ENCODE measurements around the gene PRPH2.

Gene PRPH2, protein sequence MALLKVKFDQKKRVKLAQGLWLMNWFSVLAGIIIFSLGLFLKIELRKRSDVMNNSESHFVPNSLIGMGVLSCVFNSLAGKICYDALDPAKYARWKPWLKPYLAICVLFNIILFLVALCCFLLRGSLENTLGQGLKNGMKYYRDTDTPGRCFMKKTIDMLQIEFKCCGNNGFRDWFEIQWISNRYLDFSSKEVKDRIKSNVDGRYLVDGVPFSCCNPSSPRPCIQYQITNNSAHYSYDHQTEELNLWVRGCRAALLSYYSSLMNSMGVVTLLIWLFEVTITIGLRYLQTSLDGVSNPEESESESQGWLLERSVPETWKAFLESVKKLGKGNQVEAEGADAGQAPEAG

DNA sequence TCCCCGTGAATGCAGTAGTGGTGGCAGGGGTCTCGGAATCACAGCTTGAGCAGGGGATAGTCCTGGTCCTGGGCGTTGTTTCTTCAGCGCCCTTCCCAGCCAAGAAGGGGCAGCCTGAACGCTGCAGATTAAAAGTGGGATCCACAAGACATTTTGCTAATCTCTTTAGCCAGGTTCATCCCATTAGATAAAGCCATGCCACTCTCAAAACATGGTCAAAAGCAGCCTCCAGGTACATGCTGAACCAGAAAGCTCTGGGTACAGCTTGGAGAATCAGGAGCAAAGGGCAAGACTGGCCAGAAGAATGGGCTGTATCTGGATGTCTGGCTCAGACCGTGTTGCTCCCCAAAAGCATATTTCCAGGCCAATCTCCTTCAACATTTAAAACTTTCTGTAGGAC is at the start of gene PRPH2:
PRPH2 (minus strand) TSS at position 101 of the 400 bp plus-strand sequence. CDS start 263 bp downstream, outside the sequence.
- no peak for TF ChIP-seq ZFX (IDR thresholded peaks at IDR 0.05)
- TF ChIP-seq, protein P1, sequence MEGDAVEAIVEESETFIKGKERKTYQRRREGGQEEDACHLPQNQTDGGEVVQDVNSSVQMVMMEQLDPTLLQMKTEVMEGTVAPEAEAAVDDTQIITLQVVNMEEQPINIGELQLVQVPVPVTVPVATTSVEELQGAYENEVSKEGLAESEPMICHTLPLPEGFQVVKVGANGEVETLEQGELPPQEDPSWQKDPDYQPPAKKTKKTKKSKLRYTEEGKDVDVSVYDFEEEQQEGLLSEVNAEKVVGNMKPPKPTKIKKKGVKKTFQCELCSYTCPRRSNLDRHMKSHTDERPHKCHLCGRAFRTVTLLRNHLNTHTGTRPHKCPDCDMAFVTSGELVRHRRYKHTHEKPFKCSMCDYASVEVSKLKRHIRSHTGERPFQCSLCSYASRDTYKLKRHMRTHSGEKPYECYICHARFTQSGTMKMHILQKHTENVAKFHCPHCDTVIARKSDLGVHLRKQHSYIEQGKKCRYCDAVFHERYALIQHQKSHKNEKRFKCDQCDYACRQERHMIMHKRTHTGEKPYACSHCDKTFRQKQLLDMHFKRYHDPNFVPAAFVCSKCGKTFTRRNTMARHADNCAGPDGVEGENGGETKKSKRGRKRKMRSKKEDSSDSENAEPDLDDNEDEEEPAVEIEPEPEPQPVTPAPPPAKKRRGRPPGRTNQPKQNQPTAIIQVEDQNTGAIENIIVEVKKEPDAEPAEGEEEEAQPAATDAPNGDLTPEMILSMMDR (conservative IDR thresholded peaks at IDR 0.05): no peak
- no peak within 1 kb of the TSS for H3K27ac ChIP-seq

DNA sequence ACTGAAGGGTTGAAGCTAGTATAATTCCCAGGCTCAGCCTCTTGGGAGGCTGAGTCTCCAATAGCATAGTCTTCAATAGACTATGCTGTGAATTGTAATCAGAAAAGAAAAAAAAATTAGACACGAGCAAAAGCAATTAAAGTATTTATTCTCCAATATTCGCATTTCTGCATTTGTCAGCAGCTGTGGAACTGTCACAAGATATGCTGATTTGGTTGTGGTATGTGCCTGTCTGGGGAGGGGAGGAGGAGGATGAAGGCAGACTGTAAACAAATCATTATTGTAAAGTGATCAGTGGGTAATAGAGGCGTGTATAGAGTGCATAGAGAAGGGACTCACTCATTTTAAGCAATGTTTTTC is 49.3 kb upstream of the PRPH2 start:
- TF ChIP-seq, protein P1 (conservative IDR thresholded peaks at IDR 0.05): no peak
- TF ChIP-seq ZFX (IDR thresholded peaks at IDR 0.05): no peak
- H3K27ac ChIP-seq: no peak overlapping the region

DNA sequence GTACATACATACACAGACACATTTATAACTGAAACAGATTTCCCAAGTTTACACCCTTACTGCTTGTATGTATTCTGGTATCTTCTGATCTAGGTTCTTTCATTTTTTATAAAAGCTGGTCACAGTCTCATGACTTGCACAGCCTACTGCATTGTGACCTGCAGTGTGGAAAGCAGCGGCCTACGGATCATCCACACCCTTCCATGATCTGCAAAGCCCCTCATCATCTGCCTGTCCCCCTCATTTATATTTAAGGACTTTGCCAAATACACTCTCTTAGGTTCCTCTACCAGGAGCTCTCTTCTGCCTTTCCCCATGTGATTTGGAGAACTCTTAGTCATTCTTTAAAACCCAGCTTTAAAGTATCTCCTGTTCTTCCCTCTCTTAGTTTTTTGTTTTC is 47.4 kb upstream of the PRPH2 start:
- no peak overlapping the region for H3K27ac ChIP-seq
- TF ChIP-seq, protein P1 (conservative IDR thresholded peaks at IDR 0.05): no peak
- TF ChIP-seq ZFX (IDR thresholded peaks at IDR 0.05): no peak

DNA sequence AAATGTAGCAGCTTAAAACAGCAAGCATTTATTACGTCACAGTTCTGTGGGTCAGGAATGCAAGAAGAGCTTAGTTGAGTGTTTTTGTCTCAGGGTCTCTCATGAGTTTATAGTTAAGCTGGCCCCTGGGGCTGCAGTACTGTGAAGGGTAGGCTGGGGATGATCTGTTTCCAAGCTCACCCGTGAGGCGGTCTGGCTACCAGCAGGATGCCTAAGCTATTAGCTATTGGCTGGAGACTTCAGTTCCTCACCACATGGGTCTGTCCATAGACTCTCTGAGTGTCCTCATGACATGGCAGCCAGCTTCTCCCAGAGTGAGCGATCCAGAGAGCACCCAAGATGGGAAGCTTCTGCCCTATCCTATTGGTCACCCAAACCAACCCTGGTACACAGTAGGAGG is 46.7 kb upstream of the PRPH2 start:
- TF ChIP-seq ZFX (IDR thresholded peaks at IDR 0.05): no peak
- TF ChIP-seq, protein P1 (conservative IDR thresholded peaks at IDR 0.05): no peak
- no peak overlapping the region for H3K27ac ChIP-seq

DNA sequence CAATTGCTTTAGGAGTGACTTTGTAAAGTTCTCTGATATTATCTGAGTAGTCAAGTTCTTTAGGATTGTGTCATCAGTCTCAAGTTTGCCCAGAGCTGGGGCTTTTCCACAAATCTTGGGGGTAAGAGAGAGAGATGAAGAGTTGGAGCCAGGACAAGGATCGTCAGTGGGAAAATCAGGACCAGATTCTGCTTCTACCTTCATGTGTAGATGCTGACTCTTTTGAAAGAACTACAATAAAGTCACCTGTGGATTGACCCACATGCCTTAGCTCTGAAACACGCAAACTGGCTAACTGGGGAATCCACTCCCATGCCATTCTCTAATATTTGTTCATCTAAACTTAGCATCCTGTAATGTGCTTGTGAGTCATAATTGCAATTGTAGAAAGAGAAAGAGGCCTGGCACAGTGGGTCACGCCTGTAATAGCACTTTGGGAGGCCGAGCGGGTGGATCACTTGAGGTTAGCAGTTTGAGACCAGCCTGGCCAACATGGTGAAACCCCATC is 43.8 kb upstream of the PRPH2 start:
- no peak overlapping the region for H3K27ac ChIP-seq
- no peak for TF ChIP-seq ZFX (IDR thresholded peaks at IDR 0.05)
- TF ChIP-seq, protein P1 (conservative IDR thresholded peaks at IDR 0.05): no peak

DNA sequence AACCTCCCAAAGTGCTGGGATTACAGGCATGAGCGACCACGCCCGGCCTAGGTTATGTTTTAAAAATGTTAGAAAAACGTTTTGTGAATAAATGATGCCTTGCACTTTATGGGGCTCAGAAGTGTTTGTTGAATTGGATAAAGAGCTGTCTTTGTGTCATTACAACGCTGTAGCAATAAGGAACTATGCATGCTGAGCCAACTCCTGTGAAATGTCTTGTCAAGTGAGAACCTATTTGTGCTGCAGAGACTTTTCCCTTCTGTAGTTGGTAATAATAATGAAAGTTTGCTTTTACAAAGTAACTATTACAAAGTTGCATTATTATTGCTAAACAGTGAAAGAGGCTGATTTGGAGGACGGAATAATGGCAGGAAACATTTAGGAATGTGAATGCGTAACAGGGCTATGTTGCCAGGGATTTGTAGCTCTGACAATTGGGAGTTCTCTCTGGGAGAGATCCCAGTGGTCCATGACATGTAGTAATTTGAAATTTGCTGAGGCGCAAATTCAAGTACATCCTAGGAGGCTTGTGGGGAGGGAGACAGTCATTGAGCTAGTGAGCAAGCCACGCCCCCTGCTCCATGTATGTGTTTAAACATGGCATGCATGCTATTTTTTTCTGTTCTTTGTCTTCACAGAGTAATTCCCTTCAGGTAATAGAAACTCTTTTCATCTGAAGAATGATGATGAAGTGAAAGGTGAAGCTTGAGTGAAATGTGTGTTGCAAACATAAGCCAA is 42.7 kb upstream of the PRPH2 start:
- TF ChIP-seq, protein P1 (conservative IDR thresholded peaks at IDR 0.05): no peak
- no peak for TF ChIP-seq ZFX (IDR thresholded peaks at IDR 0.05)
- no peak overlapping the region for H3K27ac ChIP-seq

DNA sequence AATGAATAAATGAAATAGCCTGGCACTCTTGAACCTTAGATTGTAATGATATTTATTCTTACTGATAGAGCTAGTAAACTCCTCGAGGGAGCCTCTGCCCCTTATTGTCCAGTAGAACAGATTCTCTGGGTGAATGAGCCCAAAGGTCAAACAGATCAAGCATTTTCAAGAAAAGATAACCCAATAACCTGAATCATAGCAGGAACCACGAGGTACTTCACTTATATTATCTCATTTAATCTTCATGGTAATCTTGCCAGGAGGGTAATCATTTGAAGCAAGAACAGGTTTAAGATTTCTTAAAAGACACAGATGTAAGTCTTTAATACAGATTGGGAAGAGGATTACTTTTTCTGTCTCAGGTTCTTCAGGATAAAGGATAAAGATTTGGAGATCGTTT is 40.6 kb upstream of the PRPH2 start:
- no peak overlapping the region for H3K27ac ChIP-seq
- TF ChIP-seq ZFX (IDR thresholded peaks at IDR 0.05): no peak
- TF ChIP-seq, protein P1 (conservative IDR thresholded peaks at IDR 0.05): no peak
